Testis (tissue), 3 donors: ENCODE measurements around the gene NUP214. TPM values are rescaled to one million over a fixed set of nuclear protein-coding genes. Genes with fewer than 3 reads are reported as not detected.

Experiments
- DNase-seq: peaks from one replicate; pipeline ENCODE4 v3.0.0-alpha.2; 2019
- H3K27ac ChIP-seq, 2 donors: fragments of 200-600 bp; sonication (generic); one replicate each; pipeline ENCODE4 v1.5.1; 2019
- H3K27me3 ChIP-seq: fragments of 200-600 bp; sonication (generic); one replicate; pipeline ENCODE4 v1.5.1; 2019
- H3K36me3 ChIP-seq: fragments of 200-600 bp; sonication (generic); one replicate; pipeline ENCODE4 v1.5.1; 2017; ENCODE audit warnings: low read depth; ENCODE audit errors: missing control alignments
- H3K4me1 ChIP-seq: fragments of 200-600 bp; sonication (generic); one replicate; pipeline ENCODE4 v1.5.1; 2019
- H3K4me3 ChIP-seq, 2 donors: fragments of 200-600 bp; sonication (generic); one replicate each; pipeline ENCODE4 v1.5.1; 2017 to 2019
- H3K9me3 ChIP-seq: fragments of 200-600 bp; sonication (generic); one replicate; pipeline ENCODE4 v1.5.1; 2017
- POLR2A ChIP-seq: fragments of 450-650 bp; IDR thresholded peaks from one replicate; pipeline ENCODE4 v1.6.1; 2017; ENCODE audit warnings: antibody characterized with exemption, mild to moderate bottlenecking, moderate library complexity
- whole genome bisulfite sequencing, 2 donors: methylation state at CpG; one replicate each; pipeline ENCODE4 v1.1.5; 2018; 5-methylcytosine and 5-hydroxymethylcytosine counted together
- intact Hi-C: fragments of 100-400 bp; cut with DNase I; formaldehyde crosslinking; loops from one replicate; pipeline ENCODE4 v1.15.1; 2023; ENCODE audit warnings: low total_unique reads
- polyA plus RNA-seq: library from polyadenylated mRNA; stranded (reverse); fragments of 350-450 nt; fragmentation: Illumina TruSeq; extraction: RNeasy Lipid Tissue Mini Kit (QIAGEN cat#74804); gene quantifications from one replicate; pipeline ENCODE4 v1.2.3, GENCODE V29; 2014; ENCODE audit warnings: low read depth, low replicate concordance; ENCODE audit not compliant: insufficient read depth
- total RNA-seq, 2 donors: library from RNA; depleted of rRNA; stranded (reverse); fragments of >200 nt; gene quantifications; one replicate each; pipeline ENCODE4 v1.2.3, GENCODE V29; 2016
- TF ChIP-seq, protein P1 (sequence below), 3 experiments: fragments of 450-650 bp in 2 of 3; fragments of 200-600 bp in 1 of 3; sonication (generic) in 1 of 3; IDR thresholded peaks; one replicate each; pipeline ENCODE4 v1.5.1; 2016 to 2019; ENCODE audit warnings: antibody characterized with exemption in 3 of 3, mild to moderate bottlenecking in 2 of 3, moderate library complexity in 1 of 3

The NUP214 gene
- total and polyA plus RNA-seq, 3 donors from 2014 or later = 190 to 250 (median 237) TPM

DNA sequence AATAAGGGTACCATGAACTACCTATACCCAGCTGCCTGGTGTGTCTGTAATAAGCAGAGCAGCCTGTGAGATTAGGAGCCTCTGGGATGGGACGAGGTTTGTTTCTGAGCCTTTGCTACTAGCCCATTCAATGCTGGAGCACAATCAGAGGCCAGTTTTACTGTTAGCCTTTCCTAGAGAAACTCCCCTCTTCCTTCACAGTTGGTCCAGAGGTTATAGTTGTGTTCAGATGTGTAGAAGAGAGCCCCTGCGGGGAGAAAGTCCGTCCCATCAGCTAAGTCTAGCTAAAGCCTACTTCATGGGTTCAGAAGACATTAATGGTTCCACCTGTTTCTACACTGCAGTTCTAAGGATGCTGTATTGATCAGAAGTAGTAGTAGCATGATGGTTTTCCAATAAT, 16.8 kb downstream of the NUP214 start:
- H3K36me3 ChIP-seq = no peaks in the 10 kb centered on the region
- H3K27me3 ChIP-seq = no peaks in the 10 kb centered on the region
- no peak overlapping the region for H3K27ac ChIP-seq
- WGBS, 2 donors = 94 to 96% methylated on average over 3 of the region's 3 CpGs
- intact Hi-C loops = no loop called here
- H3K9me3 ChIP-seq = no peaks in the 10 kb centered on the region
- no peaks in the 10 kb centered on the region for H3K4me1 ChIP-seq
- TF ChIP-seq, protein P1, sequence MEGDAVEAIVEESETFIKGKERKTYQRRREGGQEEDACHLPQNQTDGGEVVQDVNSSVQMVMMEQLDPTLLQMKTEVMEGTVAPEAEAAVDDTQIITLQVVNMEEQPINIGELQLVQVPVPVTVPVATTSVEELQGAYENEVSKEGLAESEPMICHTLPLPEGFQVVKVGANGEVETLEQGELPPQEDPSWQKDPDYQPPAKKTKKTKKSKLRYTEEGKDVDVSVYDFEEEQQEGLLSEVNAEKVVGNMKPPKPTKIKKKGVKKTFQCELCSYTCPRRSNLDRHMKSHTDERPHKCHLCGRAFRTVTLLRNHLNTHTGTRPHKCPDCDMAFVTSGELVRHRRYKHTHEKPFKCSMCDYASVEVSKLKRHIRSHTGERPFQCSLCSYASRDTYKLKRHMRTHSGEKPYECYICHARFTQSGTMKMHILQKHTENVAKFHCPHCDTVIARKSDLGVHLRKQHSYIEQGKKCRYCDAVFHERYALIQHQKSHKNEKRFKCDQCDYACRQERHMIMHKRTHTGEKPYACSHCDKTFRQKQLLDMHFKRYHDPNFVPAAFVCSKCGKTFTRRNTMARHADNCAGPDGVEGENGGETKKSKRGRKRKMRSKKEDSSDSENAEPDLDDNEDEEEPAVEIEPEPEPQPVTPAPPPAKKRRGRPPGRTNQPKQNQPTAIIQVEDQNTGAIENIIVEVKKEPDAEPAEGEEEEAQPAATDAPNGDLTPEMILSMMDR (IDR thresholded peaks at IDR 0.05) = no peak
- no peak for TF ChIP-seq POLR2A
- no peak overlapping the region for H3K4me3 ChIP-seq
- DNase-seq = no peak

GRCh38 chr9:131144201-131144600, 18.8 kb downstream of the NUP214 start:
- Histone ChIP-seq H3K36me3 (no peaks in the 10 kb centered on the region), H3K4me3 (no peak overlapping the region), H3K9me3 (no peaks in the 10 kb centered on the region), H3K27me3 (no peaks in the 10 kb centered on the region), H3K27ac (no peak overlapping the region), H3K4me1 (no peaks in the 10 kb centered on the region)
- WGBS, 2 donors = 80 to 89% methylated on average over 3 of the region's 3 CpGs
- TF ChIP-seq POLR2A = no peak
- TF ChIP-seq, protein P1 (IDR thresholded peaks at IDR 0.05) = no peak
- intact Hi-C loops = no loop called here
- no peak for DNase-seq

- no peaks in the 10 kb centered on the region for H3K36me3 ChIP-seq
- no peaks in the 10 kb centered on the region for H3K9me3 ChIP-seq
- H3K27ac ChIP-seq = no peak overlapping the region
- H3K4me1 ChIP-seq = no peaks in the 10 kb centered on the region
- H3K4me3 ChIP-seq = no peak overlapping the region
- TF ChIP-seq, protein P1 (IDR thresholded peaks at IDR 0.05) = no peak
- no peak for TF ChIP-seq POLR2A
- intact Hi-C loops = no loop called here
- H3K27me3 ChIP-seq = no peaks in the 10 kb centered on the region
- DNase-seq = no peak
- 73 to 85% methylated on average over 2 of the region's 2 CpGs for whole genome bisulfite sequencing, 2 donors
Observed at GRCh38 chr9:131145245-131145644, 19.9 kb downstream of the NUP214 start.

- H3K27ac ChIP-seq = no peak overlapping the region
- 94 to 97% methylated on average over 4 of the region's 4 CpGs for WGBS, 2 donors
- no peaks in the 10 kb centered on the region for H3K36me3 ChIP-seq
- DNase-seq = no peak
- TF ChIP-seq POLR2A = no peak
- TF ChIP-seq, protein P1 (IDR thresholded peaks at IDR 0.05) = no peak
- H3K9me3 ChIP-seq = no peaks in the 10 kb centered on the region
- no peaks in the 10 kb centered on the region for H3K27me3 ChIP-seq
- H3K4me3 ChIP-seq = no peak overlapping the region
- no peaks in the 10 kb centered on the region for H3K4me1 ChIP-seq
- intact Hi-C loops = no loop called here
Observed at GRCh38 chr9:131146186-131146585, 20.8 kb downstream of the NUP214 start.

DNA sequence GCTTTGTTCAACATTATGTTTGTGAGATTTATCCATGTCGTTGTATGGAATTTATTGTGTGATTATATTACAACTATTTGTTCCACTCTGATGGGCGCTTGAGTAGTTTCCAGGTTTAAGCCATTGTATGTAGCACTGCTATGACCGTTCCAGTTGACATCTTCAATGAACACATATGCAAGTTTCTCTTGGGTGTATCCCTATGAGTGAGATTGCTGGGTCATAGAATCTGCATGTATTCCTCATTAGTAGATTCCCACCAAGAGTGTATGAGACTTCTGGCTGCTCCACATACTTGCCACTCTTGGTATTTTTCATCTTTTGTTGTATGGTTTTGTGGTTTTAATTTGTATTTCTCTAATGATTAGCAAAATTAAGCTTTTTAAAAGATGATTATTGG, 22.9 kb downstream of the NUP214 start:
- no peak for TF ChIP-seq POLR2A
- TF ChIP-seq, protein P1 (IDR thresholded peaks at IDR 0.05) = no peak
- no peaks in the 10 kb centered on the region for H3K36me3 ChIP-seq
- intact Hi-C loops = no loop called here
- WGBS, 2 donors = 90 to 91% methylated on average over 3 of the region's 3 CpGs
- no peak overlapping the region for H3K27ac ChIP-seq
- no peak overlapping the region for H3K4me3 ChIP-seq
- no peak for DNase-seq
- no peaks in the 10 kb centered on the region for H3K9me3 ChIP-seq
- H3K27me3 ChIP-seq = no peaks in the 10 kb centered on the region
- no peaks in the 10 kb centered on the region for H3K4me1 ChIP-seq
